H4 (cell line): ENCODE data around the gene MIF4GD. TPM values are rescaled to one million over a fixed set of nuclear protein-coding genes. Genes with fewer than 3 reads are reported as not detected.
"Not testable (repeated sequence)": the region's sequence is repeated elsewhere in the genome, so short reads cannot be mapped to it uniquely, and the experiment has no call there.

ENCODE experiments used
- DNase-seq: peaks from one replicate; pipeline ENCODE4 v3.0.0-alpha.2; 2015; ENCODE audit warnings: low spot score
- total RNA-seq: library from RNA; depleted of rRNA; stranded (reverse); fragments of >200 nt; shearing (Covaris generic); gene quantifications from 2 replicates; pipeline ENCODE4 v1.2.3, GENCODE V29; 2014

MIF4GD gene
- total RNA-seq, 1 experiment from 2014 or later, result 41.6 TPM

- no peak for DNase-seq
Measured at GRCh38 chr17:75288770-75289114, 17.7 kb upstream of the MIF4GD start.

- no peak for DNase-seq
Measured at GRCh38 chr17:75288359-75288758, 17.3 kb upstream of the MIF4GD start.

- DNase-seq, result no peak
Measured at GRCh38 chr17:75287221-75287620, 16.2 kb upstream of the MIF4GD start.

GRCh38 chr17:75285123-75285522 is 14.1 kb upstream of the MIF4GD start:
- DNase-seq, result no peak

- DNase-seq, result not testable (repeated sequence)
Measured at GRCh38 chr17:75280189-75280588, 9.2 kb upstream of the MIF4GD start.

- no peak for DNase-seq
Measured at GRCh38 chr17:75277664-75278071, 6.6 kb upstream of the MIF4GD start.

GRCh38 chr17:75273977-75274708 is 3.1 kb upstream of the MIF4GD start:
- no peak for DNase-seq

- no peak for DNase-seq
Measured at GRCh38 chr17:75272848-75273184, 1.8 kb upstream of the MIF4GD start.

GRCh38 chr17:75271955-75272847 is 1.2 kb upstream of the MIF4GD start:
- no peak for DNase-seq

- peak; percentile 53 for DNase-seq
Measured at GRCh38 chr17:75271233-75271954, 363 bp upstream of the MIF4GD start.

GRCh38 chr17:75270218-75270965 is 639 bp downstream of the MIF4GD start:
- peak; percentile 64 for DNase-seq

- DNase-seq, result no peak
Measured at GRCh38 chr17:75269844-75270217, 1.2 kb downstream of the MIF4GD start.

- no peak for DNase-seq
Measured at GRCh38 chr17:75267411-75268232, 3.4 kb downstream of the MIF4GD start.

GRCh38 chr17:75267153-75267410 is 3.9 kb downstream of the MIF4GD start:
- DNase-seq, result no peak

GRCh38 chr17:75266316-75267152 is 4.5 kb downstream of the MIF4GD start:
- DNase-seq, result no peak

GRCh38 chr17:75265614-75266315 is 5.3 kb downstream of the MIF4GD start:
- DNase-seq, result no peak

GRCh38 chr17:75263055-75263454 is 8.0 kb downstream of the MIF4GD start:
- DNase-seq, result no peak

- DNase-seq, result no peak
Measured at GRCh38 chr17:75262112-75262606, 8.9 kb downstream of the MIF4GD start.

GRCh38 chr17:75261336-75262111 is 9.5 kb downstream of the MIF4GD start, which contains the start of the genes GGA3 and MRPS7:
Gene GGA3, minus strand, starts transcription at chr17:75261606. Its CDS starts 19 bp downstream, at chr17:75261587.
Gene MRPS7, plus strand, starts transcription at chr17:75261879. Its CDS starts 22 bp downstream, at chr17:75261901.
- peak; percentile 91 for DNase-seq
